Activated naive CD4-positive, alpha-beta T cell treated with anti-CD3 and anti-CD28 coated beads for 36 hours (primary cell): ENCODE data around the gene SBDS. TPM values are rescaled to one million over a fixed set of nuclear protein-coding genes. Genes with fewer than 3 reads are reported as not detected.
"Not testable (repeated sequence)": the region's sequence is repeated elsewhere in the genome, so short reads cannot be mapped to it uniquely, and the experiment has no call there.

Experiments used
- CTCF ChIA-PET: fragments of 350-600 bp; sonication (Branson Sonifier 250); formaldehyde crosslinking; loops from one replicate; lab custom pipeline; 2021; ENCODE audit warnings: antibody characterized with exemption; lab: Charles Lee
- DNase-seq: peaks from one replicate; pipeline ENCODE4 v3.0.0-alpha.2; 2020
- H3K27ac Mint-ChIP-seq: one replicate; pipeline ENCODE4 v1.8.0; 2021; ENCODE audit warnings: mild to moderate bottlenecking, mixed read lengths
- H3K27me3 Mint-ChIP-seq: one replicate; pipeline ENCODE4 v1.8.0; 2021; ENCODE audit warnings: low read depth, mixed read lengths
- H3K36me3 Mint-ChIP-seq: one replicate; pipeline ENCODE4 v1.8.0; 2021; ENCODE audit warnings: low read depth, mixed read lengths
- H3K4me1 Mint-ChIP-seq: one replicate; pipeline ENCODE4 v1.8.0; 2021; ENCODE audit warnings: low read depth, mixed read lengths
- H3K4me3 Mint-ChIP-seq: one replicate; pipeline ENCODE4 v1.8.0; 2021; ENCODE audit warnings: mild to moderate bottlenecking, moderate library complexity, mixed read lengths
- H3K9me3 Mint-ChIP-seq: one replicate; pipeline ENCODE4 v1.8.0; 2021; ENCODE audit warnings: mixed read lengths
- intact Hi-C: fragments of 100-400 bp; cut with micrococcal nuclease; formaldehyde crosslinking; loops from one replicate; pipeline ENCODE4 v1.15.1; 2023
- total RNA-seq, 2 experiments: library from RNA; stranded (reverse); gene quantifications; one replicate each; pipeline ENCODE4 v1.2.3, GENCODE V29; 2021

SBDS gene
- total RNA-seq, 2 experiments from 2014 or later, result 42.2 to 46.0 TPM

DNA sequence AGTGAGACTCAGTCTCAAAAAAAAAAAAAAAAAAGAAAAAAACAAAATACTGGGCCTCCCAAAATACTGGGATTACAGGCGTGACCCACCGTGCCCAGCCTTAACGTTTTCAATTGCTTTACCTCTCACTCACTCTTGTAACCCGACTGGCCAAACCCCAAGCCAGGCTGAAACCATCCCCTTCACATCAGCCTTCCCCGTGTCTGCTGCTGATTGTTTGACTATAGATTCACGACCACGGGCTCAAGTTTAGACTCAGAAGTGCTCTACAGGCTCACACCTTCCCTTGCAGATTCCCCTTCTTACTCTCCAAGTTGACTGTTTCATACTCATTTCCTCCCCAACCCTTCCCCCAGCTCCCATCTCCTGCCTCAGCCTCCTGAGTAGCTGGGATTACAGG lies 23.6 kb upstream of the SBDS start:
- intact Hi-C loops, result no loop called here
- H3K4me3 Mint-ChIP-seq, result no peak overlapping the region
- no peaks in the 10 kb centered on the region for H3K9me3 Mint-ChIP-seq
- DNase-seq, result no peak
- H3K27ac Mint-ChIP-seq, result no peak overlapping the region
- CTCF ChIA-PET, result no interaction called here
- no peaks in the 10 kb centered on the region for H3K4me1 Mint-ChIP-seq
- no peaks in the 10 kb centered on the region for H3K27me3 Mint-ChIP-seq
- peaks cover 36% of the 10 kb centered on the region for H3K36me3 Mint-ChIP-seq

DNA sequence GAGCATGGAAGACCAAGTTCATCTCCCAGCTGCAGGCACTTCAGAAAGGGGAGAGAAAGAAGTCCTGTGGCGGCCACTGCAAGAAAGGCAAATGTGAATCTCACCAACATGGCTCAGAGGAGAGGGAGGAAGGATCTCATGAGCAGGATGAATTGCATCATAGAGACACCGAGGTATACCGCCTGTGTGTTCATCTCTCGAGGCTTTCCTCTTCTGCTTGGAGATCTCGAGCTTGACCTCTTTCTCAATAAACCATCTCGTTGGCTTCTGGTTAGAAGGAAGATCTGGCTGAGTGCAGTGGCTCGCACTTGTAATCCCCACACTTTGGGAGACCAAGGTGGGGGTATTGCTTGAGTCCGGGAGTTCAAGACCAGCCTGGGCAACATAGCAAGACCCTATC lies 22.6 kb upstream of the SBDS start:
- DNase-seq, H3K27me3 Mint-ChIP-seq, CTCF ChIA-PET, intact Hi-C loops, H3K27ac Mint-ChIP-seq, H3K9me3 Mint-ChIP-seq, H3K4me1 Mint-ChIP-seq, H3K4me3 Mint-ChIP-seq: not testable (repeated sequence)
- H3K36me3 Mint-ChIP-seq, result peaks cover 39% of the 10 kb centered on the region

DNA sequence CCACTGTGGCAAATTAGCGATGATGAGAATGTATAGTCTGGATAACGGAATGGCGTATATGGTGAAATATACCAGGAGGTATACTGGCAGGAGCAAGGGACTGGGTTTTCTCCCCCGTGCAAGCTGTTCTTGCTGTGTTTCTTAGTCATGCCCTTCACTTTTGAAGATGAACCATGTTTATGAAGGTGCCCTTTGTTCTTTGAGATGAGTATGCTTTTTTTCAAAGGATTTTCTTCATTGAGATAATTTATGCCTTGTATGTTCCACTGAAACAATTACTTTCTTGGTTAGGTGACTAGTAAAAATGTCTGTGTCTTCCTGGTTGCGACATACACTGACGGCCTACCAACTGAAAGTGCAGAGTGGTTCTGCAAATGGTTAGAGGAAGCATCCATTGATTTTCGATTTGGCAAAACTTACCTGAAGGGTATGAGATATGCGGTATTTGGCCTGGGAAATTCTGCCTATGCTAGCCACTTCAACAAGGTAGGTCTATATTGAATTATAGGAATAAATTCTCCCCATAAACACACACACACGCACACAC lies 18.8 kb upstream of the SBDS start:
- CTCF ChIA-PET, H3K27ac Mint-ChIP-seq, H3K9me3 Mint-ChIP-seq, H3K4me1 Mint-ChIP-seq, H3K27me3 Mint-ChIP-seq, DNase-seq, intact Hi-C loops, H3K4me3 Mint-ChIP-seq: not testable (repeated sequence)
- peaks cover 32% of the 10 kb centered on the region for H3K36me3 Mint-ChIP-seq

DNA sequence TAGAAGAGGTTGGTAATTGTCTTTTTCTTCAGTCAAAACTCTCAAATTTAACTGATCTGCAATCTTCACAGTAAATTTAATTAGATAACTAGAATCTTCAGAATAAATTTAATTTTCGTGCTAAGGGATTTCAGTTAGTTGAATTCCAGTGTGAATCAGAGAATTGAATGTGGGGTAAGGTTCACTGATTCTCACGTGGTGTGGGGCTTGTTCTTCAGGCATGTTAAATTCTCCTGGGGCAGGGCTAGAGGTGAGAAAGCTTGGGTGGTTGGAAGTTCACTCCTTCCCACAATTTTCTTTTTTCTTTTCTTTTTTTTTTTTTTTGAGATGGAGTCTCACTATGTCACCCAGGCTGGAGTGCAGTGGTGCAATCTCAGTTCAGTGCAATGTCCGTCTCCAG lies 14.3 kb upstream of the SBDS start:
- H3K9me3 Mint-ChIP-seq, H3K27ac Mint-ChIP-seq, H3K4me3 Mint-ChIP-seq, H3K27me3 Mint-ChIP-seq, H3K4me1 Mint-ChIP-seq, DNase-seq, intact Hi-C loops: not testable (repeated sequence)
- CTCF ChIA-PET, result interaction anchor here (0.7 kb wide), 1 partner anchor 56 kb away, joined by 3 read pairs; no protein-coding TSS in a partner anchor
- peaks cover 33% of the 10 kb centered on the region for H3K36me3 Mint-ChIP-seq

DNA sequence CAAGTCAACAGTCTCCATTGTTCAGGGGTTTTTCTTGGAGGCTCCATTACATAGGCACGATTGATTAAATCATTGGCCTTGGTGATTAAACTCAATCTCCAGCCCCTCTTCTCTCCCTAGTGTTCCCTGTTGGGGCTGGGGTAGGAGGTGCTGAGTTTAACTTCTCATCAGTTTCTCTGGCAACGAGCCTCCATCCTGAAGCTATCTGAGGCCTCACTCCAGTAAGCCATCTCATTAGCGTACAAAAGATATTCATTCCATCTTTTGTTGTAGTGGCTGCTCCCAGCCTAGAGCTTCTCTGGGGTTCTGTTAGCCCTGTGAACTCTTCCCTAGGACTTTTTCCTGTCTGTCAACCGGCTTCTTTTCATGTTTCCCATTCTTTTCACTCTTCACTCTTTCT lies 12.9 kb upstream of the SBDS start:
- H3K4me3 Mint-ChIP-seq, result no peak overlapping the region
- CTCF ChIA-PET, result no interaction called here
- H3K9me3 Mint-ChIP-seq, result no peaks in the 10 kb centered on the region
- peaks cover 29% of the 10 kb centered on the region for H3K36me3 Mint-ChIP-seq
- H3K4me1 Mint-ChIP-seq, result peaks cover 4% of the 10 kb centered on the region
- intact Hi-C loops, result no loop called here
- H3K27ac Mint-ChIP-seq, result no peak overlapping the region
- H3K27me3 Mint-ChIP-seq, result no peaks in the 10 kb centered on the region
- DNase-seq, result no peak

DNA sequence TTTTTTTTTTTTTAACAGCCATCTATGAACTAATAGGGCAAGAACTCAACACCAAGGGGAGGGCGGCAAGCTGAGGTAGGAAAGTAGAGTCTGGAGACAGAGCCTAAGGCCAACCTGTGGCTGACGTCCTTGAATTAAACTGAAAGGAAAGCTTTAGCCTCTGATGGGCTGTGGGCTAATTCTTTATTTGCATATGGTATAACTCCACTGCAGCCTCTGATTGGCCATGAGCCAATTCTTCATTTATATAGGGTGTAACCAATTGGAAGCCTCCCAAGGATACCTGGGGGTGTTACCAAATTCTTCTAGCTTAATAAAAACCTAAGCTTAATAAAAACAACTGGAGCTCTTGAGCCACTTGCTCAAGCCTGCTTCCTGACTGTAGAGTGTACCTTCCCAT lies 11.6 kb upstream of the SBDS start:
- Mint-ChIP-seq H3K36me3 (peaks cover 24% of the 10 kb centered on the region), H3K9me3 (no peaks in the 10 kb centered on the region), H3K4me3 (no peak overlapping the region), H3K27me3 (no peaks in the 10 kb centered on the region), H3K27ac (no peak overlapping the region), H3K4me1 (peaks cover 10% of the 10 kb centered on the region)
- CTCF ChIA-PET, result no interaction called here
- intact Hi-C loops, result no loop called here
- no peak for DNase-seq

DNA sequence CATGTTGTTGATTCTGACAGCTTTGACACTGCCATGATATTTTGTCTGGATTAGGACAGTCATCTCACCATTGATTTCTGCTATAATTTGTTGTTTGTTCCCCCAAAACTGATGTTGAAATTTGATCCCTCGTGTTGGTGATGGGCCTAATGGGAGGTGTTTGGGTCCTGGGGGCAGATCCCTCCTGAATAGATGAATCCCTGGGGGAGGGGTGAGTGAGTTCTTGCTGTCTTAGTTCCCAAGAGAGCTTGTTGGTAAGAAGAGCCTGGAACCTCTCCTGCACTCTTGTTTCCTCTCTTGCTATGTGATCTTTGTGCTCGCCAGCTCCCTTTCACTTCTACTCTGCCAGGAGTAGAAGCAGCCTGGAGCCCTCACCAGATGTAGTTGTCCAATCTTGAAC lies 8.8 kb upstream of the SBDS start:
- Mint-ChIP-seq H3K36me3 (peaks cover 20% of the 10 kb centered on the region), H3K4me1 (peaks cover 14% of the 10 kb centered on the region)
- H3K27me3 Mint-ChIP-seq, intact Hi-C loops, CTCF ChIA-PET, DNase-seq, H3K4me3 Mint-ChIP-seq, H3K27ac Mint-ChIP-seq, H3K9me3 Mint-ChIP-seq: not testable (repeated sequence)

DNA sequence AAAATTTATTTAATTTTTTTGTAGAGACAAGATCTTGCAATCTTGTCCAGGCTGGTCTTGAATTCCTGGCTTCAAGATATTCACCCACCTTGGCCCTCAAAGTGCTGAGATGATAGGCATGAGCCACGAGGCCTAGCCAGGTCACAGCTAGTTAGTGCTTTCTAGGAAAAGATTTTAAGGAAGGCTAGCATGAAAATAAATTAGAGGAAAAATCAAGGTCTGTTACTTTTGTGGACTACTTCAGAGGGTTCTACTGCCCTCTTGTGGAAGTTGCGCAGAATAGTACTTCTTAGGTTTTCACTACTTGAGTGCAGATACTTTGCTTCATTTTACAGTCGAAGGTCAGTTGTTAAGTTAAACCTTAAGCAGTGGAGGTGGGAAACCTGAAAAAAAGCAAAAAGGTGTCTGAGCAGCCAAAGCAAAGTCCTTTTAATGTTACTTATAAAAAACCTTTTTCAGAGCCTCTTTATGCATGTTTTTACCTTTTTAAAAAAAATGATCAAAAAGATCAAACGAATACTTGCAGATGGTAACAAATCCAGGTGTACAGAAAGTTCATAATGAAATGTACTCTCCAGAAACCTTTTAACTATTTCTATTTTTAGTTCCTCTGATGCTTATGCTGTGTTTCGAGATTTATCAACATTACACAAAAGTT lies 5.3 kb upstream of the SBDS start:
- H3K27me3 Mint-ChIP-seq, intact Hi-C loops, CTCF ChIA-PET, H3K9me3 Mint-ChIP-seq, H3K4me3 Mint-ChIP-seq: not testable (repeated sequence)
- peaks cover 11% of the 10 kb centered on the region for H3K36me3 Mint-ChIP-seq
- H3K27ac Mint-ChIP-seq, result peak overlapping the region; percentile 32
- DNase-seq, result peak; percentile 14
- peaks cover 23% of the 10 kb centered on the region for H3K4me1 Mint-ChIP-seq

DNA sequence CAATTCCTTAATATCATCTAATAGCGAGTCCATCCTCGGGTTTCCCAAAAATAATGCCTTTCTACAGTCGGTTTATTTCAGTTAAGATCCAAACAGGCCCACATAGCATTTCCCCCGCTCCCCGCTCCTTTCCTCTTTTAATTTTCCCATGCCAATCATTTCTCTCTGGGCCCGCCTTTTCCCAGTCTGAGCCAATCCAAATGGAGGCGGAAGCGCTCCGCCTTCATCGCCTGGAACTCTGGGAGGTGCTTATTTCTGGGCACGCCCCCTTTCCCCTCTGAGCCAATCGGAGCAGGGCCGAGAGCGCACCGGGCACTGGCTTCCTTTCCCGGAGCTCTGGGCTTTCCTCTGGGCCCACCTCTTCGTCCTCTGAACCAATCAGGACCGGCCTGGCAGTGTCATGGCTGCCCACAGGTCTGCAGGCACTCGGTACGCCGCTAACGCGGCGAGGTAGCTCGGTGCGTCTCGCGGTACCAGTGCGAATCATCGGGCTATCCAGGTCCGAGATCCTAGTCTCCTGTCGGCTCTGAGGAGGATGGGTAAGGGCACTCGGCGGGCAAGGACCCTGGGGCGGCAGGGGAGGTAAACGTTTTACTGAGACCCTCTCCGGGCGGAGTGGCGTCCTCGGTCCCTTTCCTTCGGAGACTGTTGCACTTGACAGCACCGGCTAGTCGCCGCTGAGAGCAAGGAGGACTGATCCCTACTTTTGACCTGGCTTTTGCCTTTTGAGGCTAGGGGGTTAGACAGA lies 1.2 kb upstream of the SBDS start, which contains the start of gene TYW1:
TYW1 (plus strand) TSS at position 390 of the 748 bp plus-strand sequence; CDS start at position 536, 146 bp downstream.
- H3K36me3 Mint-ChIP-seq, result peaks cover 15% of the 10 kb centered on the region
- CTCF ChIA-PET, result interaction anchor here (1.7 kb wide), 1 partner anchor 44 kb away, joined by 7 read pairs; no protein-coding TSS in a partner anchor
- DNase-seq, result peak; percentile 100

DNA sequence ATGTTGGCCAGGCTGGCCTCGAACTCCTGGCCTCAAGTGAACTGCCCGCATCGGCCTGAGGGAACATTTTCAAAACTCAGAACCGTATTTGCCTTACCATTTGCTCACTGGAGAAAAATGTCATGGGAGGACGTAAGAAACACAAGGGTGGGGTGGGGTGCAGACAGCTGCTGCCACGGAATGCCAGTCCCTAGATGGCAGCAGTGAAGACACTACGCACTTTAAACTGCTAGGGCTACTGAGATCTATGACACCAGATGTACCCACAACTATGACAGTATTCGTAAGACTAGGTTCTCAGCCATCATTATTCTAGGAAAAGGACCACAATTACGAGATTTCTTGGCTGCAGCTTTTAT lies 716 bp downstream of the SBDS start:
- DNase-seq, result peak; percentile 64
- Mint-ChIP-seq H3K4me3 (peak overlapping the region; percentile 88), H3K27ac (peak overlapping the region; percentile 96), H3K4me1 (peaks cover 29% of the 10 kb centered on the region), H3K36me3 (peaks cover 19% of the 10 kb centered on the region)
- H3K9me3 Mint-ChIP-seq, H3K27me3 Mint-ChIP-seq: not testable (repeated sequence)
- CTCF ChIA-PET, result interaction anchor here (0.6 kb wide), 1 partner anchor 10 kb away, joined by 5 read pairs; no protein-coding TSS in a partner anchor
- intact Hi-C loops, result loop anchor here (1.0 to 10.0 kb wide), 8 partner anchors 134 to 1121 kb away; partner anchors contain the start of genes RABGEF1, TPST1 and VKORC1L1

More for the DNA sequence above, 1.2 kb upstream of the SBDS start, which contains the start of gene TYW1:
- not testable (repeated sequence) for H3K9me3 Mint-ChIP-seq, H3K27me3 Mint-ChIP-seq
- H3K4me1 Mint-ChIP-seq, result peaks cover 33% of the 10 kb centered on the region
- intact Hi-C loops, result loop anchor here (1.0 to 10.0 kb wide), 13 partner anchors 75 to 1246 kb away; partner anchors contain the start of genes KCTD7, TMEM248 and TPST1
- peak within 1 kb of the TSS; percentile 100 for H3K4me3 Mint-ChIP-seq
- peak within 1 kb of the TSS; percentile 97 for H3K27ac Mint-ChIP-seq

DNA sequence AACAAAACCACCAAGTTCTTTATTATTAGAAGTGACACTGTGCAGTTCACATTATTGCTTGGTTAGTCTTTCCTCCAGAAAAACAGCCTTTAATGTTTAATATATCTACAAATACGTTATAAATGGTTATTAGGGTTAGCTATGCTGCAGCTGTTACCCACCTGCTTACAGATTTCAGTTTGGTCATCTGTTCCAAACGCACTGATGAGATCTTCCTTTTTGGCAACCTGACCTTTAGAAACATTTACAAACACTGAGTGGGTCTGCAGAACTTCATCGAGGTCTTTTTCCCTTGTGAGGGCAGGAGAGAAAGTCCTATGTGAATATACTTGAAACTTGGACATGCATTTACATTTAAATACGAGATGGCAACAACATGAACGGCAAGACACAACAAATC lies 1.3 kb downstream of the SBDS start:
- CTCF ChIA-PET, result interaction anchor here (0.6 kb wide), 1 partner anchor 10 kb away, joined by 5 read pairs; no protein-coding TSS in a partner anchor
- H3K4me1 Mint-ChIP-seq, result peaks cover 29% of the 10 kb centered on the region
- peak overlapping the region; percentile 96 for H3K27ac Mint-ChIP-seq
- not testable (repeated sequence) for H3K27me3 Mint-ChIP-seq, DNase-seq, H3K9me3 Mint-ChIP-seq
- H3K4me3 Mint-ChIP-seq, result peak overlapping the region; percentile 88
- intact Hi-C loops, result loop anchor here (2.0 to 10.0 kb wide), 3 partner anchors 135 to 789 kb away; partner anchors contain the start of gene TPST1
- peaks cover 18% of the 10 kb centered on the region for H3K36me3 Mint-ChIP-seq

DNA sequence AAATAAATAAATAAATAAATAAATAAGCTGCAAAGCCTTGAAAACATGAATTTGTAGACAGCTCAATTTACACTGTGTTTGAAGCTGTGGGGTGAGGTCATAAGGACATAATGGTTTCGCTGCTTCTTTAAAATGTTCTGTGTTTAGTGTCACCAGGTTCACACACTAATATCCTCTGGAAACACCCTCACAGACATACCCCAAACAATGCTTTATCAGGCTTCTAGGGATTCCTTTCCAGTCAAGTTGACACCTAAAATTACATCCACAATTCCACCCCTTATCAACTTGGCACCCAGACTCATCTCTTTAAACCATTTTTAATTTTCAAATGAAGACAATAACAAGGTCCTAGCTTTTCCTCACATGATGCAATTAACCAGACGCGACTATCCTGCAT lies 5.8 kb downstream of the SBDS start:
- DNase-seq, H3K9me3 Mint-ChIP-seq, H3K4me3 Mint-ChIP-seq, intact Hi-C loops, CTCF ChIA-PET, H3K27ac Mint-ChIP-seq, H3K27me3 Mint-ChIP-seq: not testable (repeated sequence)
- Mint-ChIP-seq H3K4me1 (peaks cover 23% of the 10 kb centered on the region), H3K36me3 (peaks cover 23% of the 10 kb centered on the region)
